ENCODE data around the gene PRKCSH.
A peak's percentile ranks its signal among the peaks of the same experiment; 100 is the strongest.

Gene PRKCSH

GRCh38 chr19:11460207-11460606 lies 24.8 kb downstream of the PRKCSH start:
- Histone ChIP-seq H3K4me1 (ENCODE audit: control insufficient read depth in 1 of 2, insufficient read depth in 2 of 2, low read length in 2 of 2) (no peaks in the 10 kb centered on the region), H3K9ac (ENCODE audit: low read length) (no peak overlapping the region), H3K36me3 (ENCODE audit: control insufficient read depth in 1 of 2, insufficient read depth in 2 of 2, low read length in 2 of 2) (no peaks in the 10 kb centered on the region), H3K79me2 (ENCODE audit: control insufficient read depth, insufficient read depth, low read length, poor library complexity) (no peaks in the 10 kb centered on the region), H3K18ac (ENCODE audit: low read length) (no peak overlapping the region), H3K4me2 (ENCODE audit: low read length) (no peak overlapping the region), H3K9me3 (ENCODE audit: insufficient read depth, low read depth, low read length) (peaks cover 17% of the 10 kb centered on the region), H3K23ac (ENCODE audit: low read length) (no peak overlapping the region), H3K79me1 (ENCODE audit: low read length) (no peaks in the 10 kb centered on the region), H3K27me3 (ENCODE audit: insufficient read depth, low read length) (no peaks in the 10 kb centered on the region), H2AK5ac (ENCODE audit: low read length) (no peak overlapping the region), H3K14ac (ENCODE audit: low read length) (no peak overlapping the region), H2AFZ (ENCODE audit: insufficient read depth, low read length, poor library complexity) (no peak overlapping the region), H4K91ac (ENCODE audit: low read depth, low read length) (no peak overlapping the region), H3K4ac (ENCODE audit: low read depth, low read length) (no peak overlapping the region), H3K27ac (ENCODE audit: low read depth, low read length) (no peak overlapping the region), H2BK120ac (ENCODE audit: insufficient read depth, low read length, poor library complexity) (no peak overlapping the region), H3K4me3 (ENCODE audit: low read depth, low read length) (no peak overlapping the region), H4K8ac (ENCODE audit: low read depth, low read length) (no peak overlapping the region), H2BK5ac (ENCODE audit: low read depth, low read length, poor library complexity) (no peak overlapping the region), H4K12ac (ENCODE audit: low read depth, low read length) (no peak overlapping the region), H2BK12ac (ENCODE audit: low read length) (no peak overlapping the region)
- WGBS (ENCODE audit: extremely low coverage, insufficient coverage, insufficient read length): no CpG with 5 or more reads among the region's 4 CpGs
- no peak for DNase-seq

- Histone ChIP-seq H3K27me3 (ENCODE audit: insufficient read depth, low read length) (no peaks in the 10 kb centered on the region), H3K4me3 (ENCODE audit: low read depth, low read length) (no peak overlapping the region), H2BK120ac (ENCODE audit: insufficient read depth, low read length, poor library complexity) (no peak overlapping the region), H2AK5ac (ENCODE audit: low read length) (no peak overlapping the region), H3K9ac (ENCODE audit: low read length) (no peak overlapping the region), H3K23ac (ENCODE audit: low read length) (no peak overlapping the region), H3K14ac (ENCODE audit: low read length) (no peak overlapping the region), H3K9me3 (ENCODE audit: insufficient read depth, low read depth, low read length) (peaks cover 17% of the 10 kb centered on the region), H2BK12ac (ENCODE audit: low read length) (no peak overlapping the region), H4K12ac (ENCODE audit: low read depth, low read length) (no peak overlapping the region), H3K18ac (ENCODE audit: low read length) (no peak overlapping the region), H3K36me3 (ENCODE audit: control insufficient read depth in 1 of 2, insufficient read depth in 2 of 2, low read length in 2 of 2) (no peaks in the 10 kb centered on the region), H3K4me1 (ENCODE audit: control insufficient read depth in 1 of 2, insufficient read depth in 2 of 2, low read length in 2 of 2) (no peaks in the 10 kb centered on the region), H4K8ac (ENCODE audit: low read depth, low read length) (no peak overlapping the region), H3K79me1 (ENCODE audit: low read length) (no peaks in the 10 kb centered on the region), H3K27ac (ENCODE audit: low read depth, low read length) (no peak overlapping the region), H3K4ac (ENCODE audit: low read depth, low read length) (no peak overlapping the region), H2BK5ac (ENCODE audit: low read depth, low read length, poor library complexity) (no peak overlapping the region), H2AFZ (ENCODE audit: insufficient read depth, low read length, poor library complexity) (no peak overlapping the region), H3K4me2 (ENCODE audit: low read length) (no peak overlapping the region), H4K91ac (ENCODE audit: low read depth, low read length) (no peak overlapping the region), H3K79me2 (ENCODE audit: control insufficient read depth, insufficient read depth, low read length, poor library complexity) (no peaks in the 10 kb centered on the region)
- WGBS (ENCODE audit: extremely low coverage, insufficient coverage, insufficient read length): no CpG with 5 or more reads among the region's 2 CpGs
- DNase-seq: no peak
Observed at GRCh38 chr19:11461453-11461852, 26.0 kb downstream of the PRKCSH start.

- no peaks in the 10 kb centered on the region for H3K79me2 ChIP-seq (ENCODE audit: control insufficient read depth, insufficient read depth, low read length, poor library complexity)
- no peak overlapping the region for H3K14ac ChIP-seq (ENCODE audit: low read length)
- H2AFZ ChIP-seq (ENCODE audit: insufficient read depth, low read length, poor library complexity): no peak overlapping the region
- peak overlapping the region; percentile 90 for H3K23ac ChIP-seq (ENCODE audit: low read length)
- no peak overlapping the region for H3K9ac ChIP-seq (ENCODE audit: low read length)
- H2AK5ac ChIP-seq (ENCODE audit: low read length): no peak overlapping the region
- H3K4me2 ChIP-seq (ENCODE audit: low read length): no peak overlapping the region
- no peak overlapping the region for H3K4ac ChIP-seq (ENCODE audit: low read depth, low read length)
- no peak overlapping the region for H3K4me3 ChIP-seq (ENCODE audit: low read depth, low read length)
- H4K91ac ChIP-seq (ENCODE audit: low read depth, low read length): no peak overlapping the region
- H3K27me3 ChIP-seq (ENCODE audit: insufficient read depth, low read length): no peaks in the 10 kb centered on the region
- peaks cover 15% of the 10 kb centered on the region for H3K9me3 ChIP-seq (ENCODE audit: insufficient read depth, low read depth, low read length)
- DNase-seq: no peak
- H4K8ac ChIP-seq (ENCODE audit: low read depth, low read length): no peak overlapping the region
- H3K4me1 ChIP-seq (ENCODE audit: control insufficient read depth in 1 of 2, insufficient read depth in 2 of 2, low read length in 2 of 2): no peaks in the 10 kb centered on the region
- no peak overlapping the region for H2BK120ac ChIP-seq (ENCODE audit: insufficient read depth, low read length, poor library complexity)
- H3K18ac ChIP-seq (ENCODE audit: low read length): no peak overlapping the region
- H2BK5ac ChIP-seq (ENCODE audit: low read depth, low read length, poor library complexity): no peak overlapping the region
- no peaks in the 10 kb centered on the region for H3K79me1 ChIP-seq (ENCODE audit: low read length)
- no peak overlapping the region for H3K27ac ChIP-seq (ENCODE audit: low read depth, low read length)
- no peak overlapping the region for H4K12ac ChIP-seq (ENCODE audit: low read depth, low read length)
- no peak overlapping the region for H2BK12ac ChIP-seq (ENCODE audit: low read length)
- H3K36me3 ChIP-seq (ENCODE audit: control insufficient read depth in 1 of 2, insufficient read depth in 2 of 2, low read length in 2 of 2): no peaks in the 10 kb centered on the region
- WGBS (ENCODE audit: extremely low coverage, insufficient coverage, insufficient read length): no CpG with 5 or more reads among the region's 12 CpGs
Observed at GRCh38 chr19:11463391-11463790, 28.0 kb downstream of the PRKCSH start.

DNA sequence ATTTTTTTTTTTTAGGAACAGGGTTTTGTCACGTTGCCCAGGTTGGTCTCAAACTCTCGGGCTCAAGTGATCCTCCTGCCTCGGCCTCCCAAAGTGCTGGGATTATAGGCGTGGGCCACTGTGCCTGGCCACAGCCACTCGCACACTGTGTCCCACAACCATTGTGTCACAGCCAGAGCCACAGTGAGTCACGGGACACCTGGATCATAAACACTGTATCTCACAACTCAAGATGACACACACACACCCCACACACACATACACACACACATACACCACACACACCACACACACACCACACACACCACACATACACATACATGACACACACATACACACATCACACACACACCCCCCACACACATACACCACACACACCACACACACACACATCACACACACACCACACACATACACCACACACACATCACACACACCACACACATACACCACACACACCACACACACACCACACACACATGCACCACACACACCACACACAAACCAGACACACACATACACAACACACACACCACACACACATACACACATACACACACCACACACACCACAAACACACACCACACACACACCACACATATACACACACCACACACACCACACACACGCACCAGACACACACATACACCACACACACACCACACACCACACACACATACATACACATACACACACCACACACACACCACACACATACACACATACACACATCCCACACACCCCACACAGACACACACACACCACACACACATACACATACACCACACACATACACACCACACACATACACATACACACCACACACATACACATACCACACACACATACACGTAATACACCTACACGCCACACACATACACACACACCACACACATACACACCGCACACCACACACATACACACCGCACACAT lies 29.2 kb downstream of the PRKCSH start:
- no peak overlapping the region for H2BK12ac ChIP-seq (ENCODE audit: low read length)
- peak in 1 of 2 donors; percentile 29 for DNase-seq
- no peaks in the 10 kb centered on the region for H3K79me1 ChIP-seq (ENCODE audit: low read length)
- no peak overlapping the region for H3K14ac ChIP-seq (ENCODE audit: low read length)
- no peak overlapping the region for H3K9ac ChIP-seq (ENCODE audit: low read length)
- no peak overlapping the region for H2BK120ac ChIP-seq (ENCODE audit: insufficient read depth, low read length, poor library complexity)
- H3K18ac ChIP-seq (ENCODE audit: low read length): no peak overlapping the region
- no peak overlapping the region for H4K12ac ChIP-seq (ENCODE audit: low read depth, low read length)
- no peak overlapping the region for H4K8ac ChIP-seq (ENCODE audit: low read depth, low read length)
- no peak overlapping the region for H3K4me2 ChIP-seq (ENCODE audit: low read length)
- no peak overlapping the region for H2BK5ac ChIP-seq (ENCODE audit: low read depth, low read length, poor library complexity)
- H3K4ac ChIP-seq (ENCODE audit: low read depth, low read length): no peak overlapping the region
- H3K23ac ChIP-seq (ENCODE audit: low read length): peak overlapping the region; percentile 81
- 100% methylated on average over 4 of the region's 11 CpGs for WGBS (ENCODE audit: extremely low coverage, insufficient coverage, insufficient read length)
- no peaks in the 10 kb centered on the region for H3K36me3 ChIP-seq (ENCODE audit: control insufficient read depth in 1 of 2, insufficient read depth in 2 of 2, low read length in 2 of 2)
- H3K9me3 ChIP-seq (ENCODE audit: insufficient read depth, low read depth, low read length): peaks cover 13% of the 10 kb centered on the region
- H3K27ac ChIP-seq (ENCODE audit: low read depth, low read length): no peak overlapping the region
- no peak overlapping the region for H2AK5ac ChIP-seq (ENCODE audit: low read length)
- no peak overlapping the region for H4K91ac ChIP-seq (ENCODE audit: low read depth, low read length)
- H2AFZ ChIP-seq (ENCODE audit: insufficient read depth, low read length, poor library complexity): no peak overlapping the region
- no peaks in the 10 kb centered on the region for H3K4me1 ChIP-seq (ENCODE audit: control insufficient read depth in 1 of 2, insufficient read depth in 2 of 2, low read length in 2 of 2)
- H3K79me2 ChIP-seq (ENCODE audit: control insufficient read depth, insufficient read depth, low read length, poor library complexity): no peaks in the 10 kb centered on the region
- H3K27me3 ChIP-seq (ENCODE audit: insufficient read depth, low read length): no peaks in the 10 kb centered on the region
- peak overlapping the region; percentile 50 for H3K4me3 ChIP-seq (ENCODE audit: low read depth, low read length)

Data from trophoblast cell (in vitro differentiated cells and primary cell).